HEK293 (cell line): ENCODE measurements around the gene TOP2A.

Experiments
- BCL11B ChIP-seq: fragments of 450-650 bp; formaldehyde crosslinking; IDR thresholded peaks from 2 replicates; pipeline ENCODE4 v1.5.1; 2016; ENCODE audit warnings: low read depth, missing biosample characterization, missing genetic modification characterization
- GFI1B ChIP-seq: fragments of 450-650 bp; formaldehyde crosslinking; IDR thresholded peaks from 2 replicates; pipeline ENCODE4 v1.5.1; 2016; ENCODE audit warnings: missing biosample characterization, missing genetic modification characterization
- HOXD13 ChIP-seq: sonication (generic); formaldehyde crosslinking; IDR thresholded peaks from 2 replicates; pipeline ENCODE4 v1.8.0; 2022; ENCODE audit warnings: missing genetic modification reagents, borderline replicate concordance
- KLF16 ChIP-seq: fragments of 450-650 bp; formaldehyde crosslinking; IDR thresholded peaks from 2 replicates; pipeline ENCODE4 v1.5.1; 2017; ENCODE audit warnings: missing biosample characterization, missing genetic modification characterization
- KLF8 ChIP-seq: fragments of 450-650 bp; formaldehyde crosslinking; IDR thresholded peaks from 2 replicates; pipeline ENCODE4 v1.5.1; 2016; ENCODE audit warnings: missing biosample characterization, missing genetic modification characterization
- OSR2 ChIP-seq: fragments of 450-650 bp; formaldehyde crosslinking; IDR thresholded peaks from 2 replicates; pipeline ENCODE4 v1.5.1; 2016; ENCODE audit warnings: missing biosample characterization, missing genetic modification characterization
- PATZ1 ChIP-seq: fragments of 450-650 bp; formaldehyde crosslinking; IDR thresholded peaks from 2 replicates; pipeline ENCODE4 v1.5.1; 2016; ENCODE audit warnings: missing biosample characterization, missing genetic modification characterization
- REPIN1 ChIP-seq: fragments of 450-650 bp; formaldehyde crosslinking; IDR thresholded peaks from 2 replicates; pipeline ENCODE4 v1.5.1; 2017; ENCODE audit warnings: missing biosample characterization, missing genetic modification characterization, low read depth
- SP2 ChIP-seq: fragments of 450-650 bp; formaldehyde crosslinking; IDR thresholded peaks from 2 replicates; pipeline ENCODE4 v1.5.1; 2016; ENCODE audit warnings: missing biosample characterization, missing genetic modification characterization
- SP7 ChIP-seq: fragments of 450-650 bp; formaldehyde crosslinking; IDR thresholded peaks from 2 replicates; pipeline ENCODE4 v1.5.1; 2016; ENCODE audit warnings: missing biosample characterization, missing genetic modification characterization
- YY1 ChIP-seq: fragments of 450-650 bp; formaldehyde crosslinking; IDR thresholded peaks from 2 replicates; pipeline ENCODE4 v1.5.1; 2018; ENCODE audit warnings: missing biosample characterization, missing genetic modification characterization
- ZBTB17 ChIP-seq: fragments of 450-650 bp; formaldehyde crosslinking; IDR thresholded peaks from 2 replicates; pipeline ENCODE4 v1.5.1; 2016; ENCODE audit warnings: missing biosample characterization, missing genetic modification characterization
- ZNF140 ChIP-seq: fragments of 450-650 bp; formaldehyde crosslinking; IDR thresholded peaks from 2 replicates; pipeline ENCODE4 v1.5.1; 2016; ENCODE audit warnings: missing biosample characterization, missing genetic modification characterization
- ZNF184 ChIP-seq: fragments of 450-650 bp; IDR thresholded peaks from 2 replicates; pipeline ENCODE4 v1.5.1; 2018; ENCODE audit warnings: missing biosample characterization, mild to moderate bottlenecking, missing genetic modification characterization
- ZNF302 ChIP-seq: fragments of 450-650 bp; formaldehyde crosslinking; IDR thresholded peaks from 2 replicates; pipeline ENCODE4 v1.5.1; 2016; ENCODE audit warnings: missing biosample characterization, missing genetic modification characterization, low read depth
- ZNF335 ChIP-seq: fragments of 450-650 bp; formaldehyde crosslinking; conservative IDR thresholded peaks from 2 replicates; pipeline ENCODE4 v1.5.1; 2016; ENCODE audit warnings: missing biosample characterization, missing genetic modification characterization
- ZNF391 ChIP-seq: fragments of 450-650 bp; formaldehyde crosslinking; IDR thresholded peaks from 2 replicates; pipeline ENCODE4 v1.5.1; 2016; ENCODE audit warnings: low read depth, missing biosample characterization, missing genetic modification characterization, borderline replicate concordance
- ZNF514 ChIP-seq: fragments of 450-650 bp; formaldehyde crosslinking; IDR thresholded peaks from 2 replicates; pipeline ENCODE4 v1.5.1; 2016; ENCODE audit warnings: missing biosample characterization, missing genetic modification characterization
- ZNF558 ChIP-seq: fragments of 450-650 bp; formaldehyde crosslinking; IDR thresholded peaks from 2 replicates; pipeline ENCODE4 v1.5.1; 2016; ENCODE audit warnings: missing biosample characterization, missing genetic modification characterization
- ZNF561 ChIP-seq: fragments of 450-650 bp; IDR thresholded peaks from 2 replicates; pipeline ENCODE4 v1.5.1; 2018; ENCODE audit warnings: missing biosample characterization, missing genetic modification characterization, borderline replicate concordance
- ZNF580 ChIP-seq: fragments of 450-650 bp; formaldehyde crosslinking; IDR thresholded peaks from 2 replicates; pipeline ENCODE4 v1.5.1; 2016; ENCODE audit warnings: missing biosample characterization, missing genetic modification characterization
- ZNF629 ChIP-seq: fragments of 450-650 bp; formaldehyde crosslinking; IDR thresholded peaks from 2 replicates; pipeline ENCODE4 v1.5.1; 2017; ENCODE audit warnings: missing biosample characterization, missing genetic modification characterization
- ZNF654 ChIP-seq: fragments of 450-650 bp; formaldehyde crosslinking; IDR thresholded peaks from 2 replicates; pipeline ENCODE4 v1.5.1; 2016; ENCODE audit warnings: low read depth, missing biosample characterization, missing genetic modification characterization
- ZNF660 ChIP-seq: fragments of 450-650 bp; IDR thresholded peaks from 2 replicates; pipeline ENCODE4 v1.5.1; 2018; ENCODE audit warnings: missing biosample characterization, mild to moderate bottlenecking, missing genetic modification characterization
- ZNF677 ChIP-seq: fragments of 450-650 bp; IDR thresholded peaks from 2 replicates; pipeline ENCODE4 v1.5.0; 2018; ENCODE audit warnings: missing biosample characterization, mild to moderate bottlenecking, missing genetic modification characterization, moderate library complexity
- ZNF747 ChIP-seq: fragments of 450-650 bp; formaldehyde crosslinking; IDR thresholded peaks from 2 replicates; pipeline ENCODE4 v1.5.1; 2016; ENCODE audit warnings: missing biosample characterization, missing genetic modification characterization
- ZNF768 ChIP-seq: fragments of 450-650 bp; formaldehyde crosslinking; IDR thresholded peaks from 2 replicates; pipeline ENCODE4 v1.5.1; 2018; ENCODE audit warnings: missing biosample characterization, mild to moderate bottlenecking, missing genetic modification characterization
- ZNF791 ChIP-seq: fragments of 450-650 bp; formaldehyde crosslinking; IDR thresholded peaks from 2 replicates; pipeline ENCODE4 v1.5.1; 2016; ENCODE audit warnings: missing biosample characterization, missing genetic modification characterization
- ZNF837 ChIP-seq: fragments of 450-650 bp; formaldehyde crosslinking; IDR thresholded peaks from 2 replicates; pipeline ENCODE4 v1.5.1; 2016; ENCODE audit warnings: missing biosample characterization, missing genetic modification characterization
- TF ChIP-seq, protein P1 (sequence below): fragments of 450-650 bp; formaldehyde crosslinking; conservative IDR thresholded peaks from 2 replicates; pipeline ENCODE4 v1.5.1; 2016; ENCODE audit warnings: low read depth, missing biosample characterization, missing genetic modification characterization
- TF ChIP-seq, protein P2 (sequence below): fragments of 450-650 bp; formaldehyde crosslinking; optimal IDR thresholded peaks from 2 replicates; pipeline ENCODE3; 2016; ENCODE audit warnings: missing biosample characterization, mild to moderate bottlenecking, missing genetic modification characterization

TOP2A gene

DNA sequence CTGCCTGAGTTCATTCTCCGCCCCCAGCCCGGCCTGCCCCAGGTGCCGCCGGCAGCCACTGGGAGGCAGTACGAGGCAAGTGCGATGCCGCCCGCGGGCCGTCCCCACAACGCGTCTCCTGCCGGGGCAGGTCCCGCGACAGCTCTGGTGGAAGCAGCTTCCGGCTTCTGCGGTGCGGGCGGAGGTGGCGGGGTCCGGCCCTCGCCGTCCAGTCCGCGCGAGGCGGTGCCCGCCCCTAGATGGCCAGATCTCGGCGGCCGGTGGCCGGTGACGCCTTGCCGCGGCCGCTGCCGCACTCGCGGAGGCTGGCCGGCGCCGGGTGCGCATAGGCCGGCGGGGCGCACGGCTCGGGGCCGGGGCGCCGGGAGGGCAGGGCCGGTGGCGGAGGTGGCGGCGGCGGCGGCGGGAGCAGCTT lies 55.0 kb downstream of the TOP2A start (continued):
- no peak for TF ChIP-seq ZNF184 (tag by site-specific recombination)
- no peak for TF ChIP-seq ZNF514
- TF ChIP-seq, protein P1, sequence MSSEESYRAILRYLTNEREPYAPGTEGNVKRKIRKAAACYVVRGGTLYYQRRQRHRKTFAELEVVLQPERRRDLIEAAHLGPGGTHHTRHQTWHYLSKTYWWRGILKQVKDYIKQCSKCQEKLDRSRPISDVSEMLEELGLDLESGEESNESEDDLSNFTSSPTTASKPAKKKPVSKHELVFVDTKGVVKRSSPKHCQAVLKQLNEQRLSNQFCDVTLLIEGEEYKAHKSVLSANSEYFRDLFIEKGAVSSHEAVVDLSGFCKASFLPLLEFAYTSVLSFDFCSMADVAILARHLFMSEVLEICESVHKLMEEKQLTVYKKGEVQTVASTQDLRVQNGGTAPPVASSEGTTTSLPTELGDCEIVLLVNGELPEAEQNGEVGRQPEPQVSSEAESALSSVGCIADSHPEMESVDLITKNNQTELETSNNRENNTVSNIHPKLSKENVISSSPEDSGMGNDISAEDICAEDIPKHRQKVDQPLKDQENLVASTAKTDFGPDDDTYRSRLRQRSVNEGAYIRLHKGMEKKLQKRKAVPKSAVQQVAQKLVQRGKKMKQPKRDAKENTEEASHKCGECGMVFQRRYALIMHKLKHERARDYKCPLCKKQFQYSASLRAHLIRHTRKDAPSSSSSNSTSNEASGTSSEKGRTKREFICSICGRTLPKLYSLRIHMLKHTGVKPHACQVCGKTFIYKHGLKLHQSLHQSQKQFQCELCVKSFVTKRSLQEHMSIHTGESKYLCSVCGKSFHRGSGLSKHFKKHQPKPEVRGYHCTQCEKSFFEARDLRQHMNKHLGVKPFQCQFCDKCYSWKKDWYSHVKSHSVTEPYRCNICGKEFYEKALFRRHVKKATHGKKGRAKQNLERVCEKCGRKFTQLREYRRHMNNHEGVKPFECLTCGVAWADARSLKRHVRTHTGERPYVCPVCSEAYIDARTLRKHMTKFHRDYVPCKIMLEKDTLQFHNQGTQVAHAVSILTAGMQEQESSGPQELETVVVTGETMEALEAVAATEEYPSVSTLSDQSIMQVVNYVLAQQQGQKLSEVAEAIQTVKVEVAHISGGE, result peak; percentile 75; the same call in 1 of the 2 replicates
- TF ChIP-seq PATZ1 (tag by site-specific recombination), result peak; percentile 91
- no peak for TF ChIP-seq ZNF768 (tag by site-specific recombination)
- TF ChIP-seq ZNF791, result no peak
- TF ChIP-seq ZNF747 (tag by site-specific recombination), result no peak
- TF ChIP-seq KLF16, result peak; percentile 60; the same call in 1 of the 2 replicates
- 0 out of 2 replicates have a peak, but pooled peaks have one; percentile 43 for TF ChIP-seq ZBTB17
- TF ChIP-seq ZNF140 (tag by site-specific recombination), result no peak
- no peak for TF ChIP-seq BCL11B (tag by site-specific recombination)
- TF ChIP-seq ZNF561 (tag by site-specific recombination), result peak; percentile 84
- TF ChIP-seq ZNF837 (tag by site-specific recombination), result no peak
- TF ChIP-seq ZNF558 (tag by site-specific recombination), result no peak
- TF ChIP-seq YY1 (tag by site-specific recombination), result no peak
- no peak for TF ChIP-seq ZNF677 (tag by site-specific recombination)
- TF ChIP-seq, protein P2, sequence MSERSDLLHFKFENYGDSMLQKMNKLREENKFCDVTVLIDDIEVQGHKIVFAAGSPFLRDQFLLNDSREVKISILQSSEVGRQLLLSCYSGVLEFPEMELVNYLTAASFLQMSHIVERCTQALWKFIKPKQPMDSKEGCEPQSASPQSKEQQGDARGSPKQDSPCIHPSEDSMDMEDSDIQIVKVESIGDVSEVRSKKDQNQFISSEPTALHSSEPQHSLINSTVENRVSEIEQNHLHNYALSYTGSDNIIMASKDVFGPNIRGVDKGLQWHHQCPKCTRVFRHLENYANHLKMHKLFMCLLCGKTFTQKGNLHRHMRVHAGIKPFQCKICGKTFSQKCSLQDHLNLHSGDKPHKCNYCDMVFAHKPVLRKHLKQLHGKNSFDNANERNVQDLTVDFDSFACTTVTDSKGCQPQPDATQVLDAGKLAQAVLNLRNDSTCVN, result peak; percentile 69
- no peak for TF ChIP-seq ZNF302 (tag by site-specific recombination)
- peak; percentile 59 for TF ChIP-seq ZNF654
- TF ChIP-seq REPIN1 (tag by site-specific recombination), result 0 out of 2 replicates have a peak, but pooled peaks have one; percentile 37
- TF ChIP-seq GFI1B (tag by site-specific recombination), result no peak
- TF ChIP-seq ZNF391, result peak; percentile 55; the same call in 1 of the 2 replicates
- peak; percentile 80 for TF ChIP-seq SP2 (tag by site-specific recombination)
- TF ChIP-seq ZNF660 (tag by site-specific recombination), result peak; percentile 58; the same call in 1 of the 2 replicates
- peak; percentile 45; the same call in 1 of the 2 replicates for TF ChIP-seq KLF8 (tag by site-specific recombination)
- TF ChIP-seq SP7, result peak; percentile 60
- peak; percentile 92 for TF ChIP-seq ZNF335 (tag by site-specific recombination)
- no peak for TF ChIP-seq HOXD13 (CRISPR knock-in tag)
- no peak for TF ChIP-seq ZNF580
- TF ChIP-seq ZNF629, result peak; percentile 24; the same call in 1 of the 2 replicates
- peak; percentile 18; the same call in 1 of the 2 replicates for TF ChIP-seq OSR2
